GM18858 (cell line): ENCODE measurements around the gene ESRRB.
"Not testable (repeated sequence)": the region's sequence is repeated elsewhere in the genome, so short reads cannot be mapped to it uniquely, and the experiment has no call there.

Experiments used
- ATAC-seq: cut with Tn5 transposase; IDR thresholded peaks from one replicate; pipeline ENCODE4 v1.9.1; 2021; ENCODE audit not compliant: unreplicated experiment

Gene ESRRB

DNA sequence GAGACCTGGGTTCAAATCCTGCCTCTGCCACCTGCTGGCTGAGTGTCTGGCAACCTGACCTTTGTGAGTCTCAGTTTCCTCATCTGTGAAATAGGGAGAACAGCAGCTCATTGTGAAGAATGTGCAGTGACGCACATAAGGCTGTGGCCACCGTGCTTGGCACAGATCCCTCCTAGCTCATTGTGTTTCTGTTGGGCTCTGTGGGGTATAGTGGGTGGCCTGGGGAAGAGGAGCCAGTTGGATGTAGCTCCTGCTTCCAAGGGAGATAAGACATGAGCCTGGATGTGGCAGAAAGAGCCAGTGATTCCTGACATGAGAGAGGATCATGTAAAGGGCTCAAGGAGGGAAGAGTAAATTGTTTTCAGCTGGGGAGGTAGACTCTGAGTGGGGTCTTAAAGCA, 120.0 kb downstream of the ESRRB start:
- no peak for ATAC-seq

GRCh38 chr14:76496595-76496994, 120.7 kb downstream of the ESRRB start:
- ATAC-seq: no peak

GRCh38 chr14:76497550-76498462, 121.9 kb downstream of the ESRRB start:
- no peak for ATAC-seq

DNA sequence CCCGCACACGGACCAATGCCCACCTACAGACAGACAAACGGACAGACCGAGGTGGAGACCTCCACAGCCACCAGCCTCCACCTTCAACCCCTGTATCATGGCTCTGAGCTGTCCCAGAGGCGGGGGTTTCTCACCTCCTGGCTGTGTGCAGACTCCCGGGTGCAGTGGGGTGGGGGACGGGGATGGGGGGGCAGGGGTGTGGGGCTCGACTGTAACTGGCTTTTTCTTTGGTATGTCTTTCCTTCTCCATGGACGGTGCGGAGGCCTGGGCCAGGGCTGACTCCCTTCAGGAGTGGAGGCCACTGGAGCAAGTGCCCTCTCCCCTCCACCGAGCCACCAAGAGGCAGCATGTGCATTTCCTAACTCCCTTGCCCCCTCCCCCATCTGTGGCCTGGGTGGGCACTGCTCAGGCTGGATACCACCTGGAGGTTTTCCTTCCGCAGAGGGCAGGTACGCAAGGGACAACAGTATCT, 122.6 kb downstream of the ESRRB start:
- ATAC-seq: no peak

GRCh38 chr14:76498976-76499375, 123.0 kb downstream of the ESRRB start:
- no peak for ATAC-seq

- ATAC-seq: no peak
These were observed 123.5 kb downstream of the ESRRB start for GRCh38 chr14:76499399-76499798.

DNA sequence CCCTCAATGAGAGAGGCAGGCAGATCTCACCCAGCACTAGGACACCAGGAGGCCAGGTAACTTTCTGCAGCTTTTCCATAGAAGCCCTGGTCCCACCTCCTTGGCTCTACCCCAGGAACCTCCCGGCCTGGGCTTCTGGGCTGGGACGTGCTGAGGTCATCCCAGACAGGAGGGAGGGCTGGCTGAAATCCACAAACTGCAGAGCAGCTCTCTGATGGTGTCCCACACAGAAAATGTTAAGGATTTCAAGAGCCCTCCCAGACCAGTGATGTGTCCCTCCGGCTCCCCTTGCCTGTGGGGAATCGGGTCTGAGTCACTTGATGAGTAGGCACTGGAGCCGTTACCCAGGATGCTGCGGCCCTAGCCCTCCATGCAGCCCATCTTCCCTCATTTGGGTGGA, 124.1 kb downstream of the ESRRB start:
- no peak for ATAC-seq

DNA sequence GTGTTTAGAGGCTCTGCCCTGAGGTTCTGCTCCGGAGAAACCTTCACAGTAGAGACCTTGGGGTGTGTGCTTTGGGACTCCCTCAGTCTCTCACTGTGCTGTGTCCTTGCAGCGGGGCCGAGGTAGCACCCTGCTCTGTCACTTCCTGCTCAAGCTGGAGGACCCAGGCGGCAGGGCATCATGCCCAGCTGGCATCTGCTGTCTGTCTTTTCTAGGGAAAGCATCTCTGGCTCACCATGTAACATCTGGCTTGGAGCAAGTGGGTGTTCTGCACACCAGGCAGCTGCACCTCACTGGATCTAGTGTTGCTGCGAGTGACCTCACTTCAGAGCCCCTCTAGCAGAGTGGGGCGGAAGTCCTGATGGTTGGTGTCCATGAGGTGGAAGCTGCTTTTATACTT, 124.5 kb downstream of the ESRRB start:
- no peak for ATAC-seq

DNA sequence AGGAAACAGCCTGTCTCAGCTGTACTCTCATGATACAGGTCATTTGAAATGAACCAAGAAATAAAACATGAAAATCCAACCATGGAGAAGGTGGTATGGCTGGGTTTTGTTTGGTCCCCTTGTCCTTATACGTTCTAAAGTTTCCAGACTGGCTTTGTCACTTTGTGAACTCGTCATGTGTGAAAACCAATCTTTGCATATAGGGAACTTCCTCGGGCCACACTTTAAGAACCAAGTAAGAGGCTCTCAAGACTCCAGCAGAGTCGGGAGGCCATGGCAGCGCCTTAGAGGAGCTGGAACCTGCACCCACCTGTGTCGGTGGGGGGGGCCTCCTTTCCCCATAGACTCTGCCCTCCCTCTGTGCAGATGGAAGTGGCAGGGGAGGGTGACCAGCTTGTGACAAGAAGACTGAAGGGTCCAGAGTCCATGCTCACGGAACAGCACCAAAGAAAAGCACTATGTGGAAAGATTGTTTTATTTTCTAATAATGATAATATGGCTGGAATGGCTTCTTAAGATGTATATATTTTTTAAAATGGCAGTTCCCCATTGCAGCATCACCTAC, 125.3 kb downstream of the ESRRB start:
- no peak for ATAC-seq

DNA sequence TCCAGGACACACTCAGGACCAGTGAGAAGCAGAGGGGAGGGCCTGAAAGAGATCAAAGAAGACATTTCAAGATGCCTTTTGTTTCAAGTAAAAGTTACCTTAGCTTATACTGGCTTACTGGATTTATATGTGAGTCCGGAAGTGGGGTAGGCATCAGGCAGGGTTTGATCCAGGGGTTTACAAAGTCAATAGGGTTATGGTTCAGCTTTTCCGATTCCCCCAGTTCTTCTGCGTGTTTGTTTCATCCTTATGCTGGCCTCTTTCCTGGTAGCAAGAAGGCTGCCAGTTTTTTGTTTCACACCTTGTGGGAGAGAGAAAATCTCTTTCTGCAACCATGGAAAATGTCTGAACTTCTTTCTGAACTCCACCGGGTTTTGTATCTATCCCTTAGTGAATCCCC, 126.3 kb downstream of the ESRRB start:
- no peak for ATAC-seq

GRCh38 chr14:76502638-76503037, 126.7 kb downstream of the ESRRB start:
- ATAC-seq: no peak

GRCh38 chr14:76509311-76509710, 133.4 kb downstream of the ESRRB start:
- no peak for ATAC-seq

DNA sequence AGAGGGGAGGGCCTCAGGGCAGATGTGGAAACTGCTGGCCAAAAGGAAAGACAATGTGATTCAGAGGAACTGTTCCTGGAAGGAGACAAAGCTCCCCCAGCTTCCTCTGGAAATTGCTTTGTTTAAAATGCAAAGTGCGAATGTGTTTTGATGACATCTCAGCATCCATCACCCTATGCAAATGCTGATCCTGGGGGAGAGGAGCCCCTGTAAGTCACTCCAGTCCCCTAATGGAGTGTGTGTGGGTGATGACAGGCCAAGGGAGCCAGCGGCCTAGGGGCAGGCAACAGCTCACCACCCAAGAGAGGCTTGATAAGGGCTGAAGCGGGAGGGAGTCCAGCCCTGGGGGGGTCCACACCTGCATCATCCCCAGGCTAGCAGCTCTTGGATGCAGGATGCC, 134.2 kb downstream of the ESRRB start:
- no peak for ATAC-seq

GRCh38 chr14:76514213-76514998, 138.5 kb downstream of the ESRRB start:
- no peak for ATAC-seq

DNA sequence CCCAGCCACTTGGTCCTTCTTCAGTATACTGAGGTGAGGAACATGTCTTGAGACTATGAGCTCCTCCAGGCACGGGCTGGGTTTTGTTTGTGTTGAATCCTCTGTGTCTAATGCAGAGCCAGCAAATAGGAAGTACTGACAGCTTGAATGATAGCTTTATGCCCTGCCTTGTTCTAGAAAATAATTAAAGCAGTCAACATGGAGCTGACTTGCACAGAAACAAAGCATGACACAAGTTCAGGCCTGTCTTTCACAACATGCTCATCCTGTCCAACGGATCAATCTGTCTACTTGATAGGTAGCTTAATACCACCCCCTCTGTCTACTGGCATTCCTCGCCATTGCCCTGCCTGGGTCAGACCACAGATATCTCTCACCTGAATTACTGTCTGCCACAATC, 140.9 kb downstream of the ESRRB start:
- no peak for ATAC-seq

GRCh38 chr14:76518366-76518765, 142.4 kb downstream of the ESRRB start:
- ATAC-seq: no peak

GRCh38 chr14:76525106-76525821, 149.3 kb downstream of the ESRRB start:
- ATAC-seq: no peak

DNA sequence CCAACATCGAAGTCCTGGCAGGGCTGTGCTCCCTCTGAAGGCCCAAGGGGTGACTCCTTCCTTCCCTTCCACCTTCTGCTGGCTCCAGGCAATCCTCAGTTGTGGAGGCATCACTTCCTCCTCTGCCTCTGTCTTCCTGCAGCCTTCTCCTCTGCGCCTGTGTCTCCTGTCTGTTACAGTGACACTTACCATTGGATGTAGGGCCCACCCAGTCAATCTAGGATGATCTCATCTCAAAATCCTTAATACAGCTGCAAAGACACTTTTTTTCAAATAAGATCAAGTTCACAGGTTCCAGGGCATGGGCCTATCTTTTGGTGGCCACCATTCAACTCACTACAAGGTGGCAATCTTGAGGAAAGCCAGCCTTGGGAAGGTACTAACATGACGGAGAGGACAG, 155.1 kb downstream of the ESRRB start:
- no peak for ATAC-seq

GRCh38 chr14:76531821-76532318, 155.9 kb downstream of the ESRRB start:
- no peak for ATAC-seq

GRCh38 chr14:76536636-76537035, 160.7 kb downstream of the ESRRB start:
- not testable (repeated sequence) for ATAC-seq
